Left ventricle myocardium inferior (tissue), 1 donor: Measurements from ENCODE around the gene C1QC. TPM values are rescaled to one million over a fixed set of nuclear protein-coding genes. Genes with fewer than 3 reads are reported as not detected.

Experiments
- DNase-seq: peaks from one replicate; pipeline ENCODE4 v3.0.0-alpha.2; 2020
- H3K27ac ChIP-seq: fragments of 200-600 bp; replicated peaks from 2 replicates; pipeline ENCODE4 v1.8.0; 2021
- H3K27me3 ChIP-seq: fragments of 200-600 bp; 2 replicates; pipeline ENCODE4 v1.8.0; 2021; ENCODE audit warnings: low read depth
- H3K36me3 ChIP-seq: fragments of 200-600 bp; 2 replicates; pipeline ENCODE4 v1.8.0; 2021
- H3K4me1 ChIP-seq: fragments of 200-600 bp; 2 replicates; pipeline ENCODE4 v1.8.0; 2021
- H3K4me3 ChIP-seq: fragments of 200-600 bp; 2 replicates; pipeline ENCODE4 v1.8.0; 2021; ENCODE audit warnings: mild to moderate bottlenecking, moderate library complexity
- H3K9me3 ChIP-seq: fragments of 200-600 bp; replicated peaks from 2 replicates; pipeline ENCODE4 v1.8.0; 2021
- intact Hi-C: fragments of 100-400 bp; cut with micrococcal nuclease; formaldehyde crosslinking; loops from one replicate; pipeline ENCODE4 v1.11.0; 2022
- microRNA-seq: library from miRNA; unstranded; fragments of <30 nt; microRNA quantifications from one replicate; pipeline ENCODE4 v1.2.0, GENCODE V29; 2020
- total RNA-seq: library from RNA; stranded (reverse); fragmentation: NEBNext Ultra II Directional; extraction: Animal tissue kit (Norgen Biotek cat#: 25700); gene quantifications from one replicate; pipeline ENCODE4 v1.2.1, GENCODE V29; 2021
- TF ChIP-seq, protein P1 (sequence below): fragments of 200-600 bp; IDR thresholded peaks from 2 replicates; pipeline ENCODE4 v1.8.0; 2021; ENCODE audit warnings: antibody characterized with exemption, mild to moderate bottlenecking, borderline replicate concordance
- donor health status: DM: no; HTN: yes; CAD: no; lungs with severe emphysema.

The C1QC gene
- total RNA-seq, 1 donor from 2014 or later, result 76.6 TPM

DNA sequence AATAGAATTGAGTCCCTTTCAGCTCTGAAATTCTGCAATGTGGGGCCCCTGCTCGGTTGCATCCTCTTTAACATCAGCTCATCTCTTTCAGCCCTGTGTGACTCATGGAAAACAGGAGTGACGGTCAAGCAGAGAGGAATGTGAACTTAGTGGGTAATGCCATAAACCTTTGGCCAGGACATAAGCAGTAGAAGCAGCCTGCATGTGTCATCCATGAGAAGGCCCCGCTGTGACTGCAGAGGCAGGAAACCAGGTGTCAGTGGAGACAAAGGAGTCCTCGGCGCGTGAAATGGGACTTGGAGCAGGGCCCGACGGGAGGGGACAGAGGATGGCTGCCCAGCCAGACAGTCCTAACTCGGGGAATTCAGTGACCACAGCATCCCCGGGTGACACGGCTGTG is 46.1 kb downstream of the C1QC start:
- DNase-seq, result no peak
- Histone ChIP-seq H3K36me3 (no peaks in the 10 kb centered on the region), H3K4me3 (no peak overlapping the region), H3K4me1 (no peaks in the 10 kb centered on the region), H3K9me3 (no peaks in the 10 kb centered on the region), H3K27me3 (peaks cover 69% of the 10 kb centered on the region), H3K27ac (no peak overlapping the region)
- intact Hi-C loops, result no loop called here
- TF ChIP-seq, protein P1, sequence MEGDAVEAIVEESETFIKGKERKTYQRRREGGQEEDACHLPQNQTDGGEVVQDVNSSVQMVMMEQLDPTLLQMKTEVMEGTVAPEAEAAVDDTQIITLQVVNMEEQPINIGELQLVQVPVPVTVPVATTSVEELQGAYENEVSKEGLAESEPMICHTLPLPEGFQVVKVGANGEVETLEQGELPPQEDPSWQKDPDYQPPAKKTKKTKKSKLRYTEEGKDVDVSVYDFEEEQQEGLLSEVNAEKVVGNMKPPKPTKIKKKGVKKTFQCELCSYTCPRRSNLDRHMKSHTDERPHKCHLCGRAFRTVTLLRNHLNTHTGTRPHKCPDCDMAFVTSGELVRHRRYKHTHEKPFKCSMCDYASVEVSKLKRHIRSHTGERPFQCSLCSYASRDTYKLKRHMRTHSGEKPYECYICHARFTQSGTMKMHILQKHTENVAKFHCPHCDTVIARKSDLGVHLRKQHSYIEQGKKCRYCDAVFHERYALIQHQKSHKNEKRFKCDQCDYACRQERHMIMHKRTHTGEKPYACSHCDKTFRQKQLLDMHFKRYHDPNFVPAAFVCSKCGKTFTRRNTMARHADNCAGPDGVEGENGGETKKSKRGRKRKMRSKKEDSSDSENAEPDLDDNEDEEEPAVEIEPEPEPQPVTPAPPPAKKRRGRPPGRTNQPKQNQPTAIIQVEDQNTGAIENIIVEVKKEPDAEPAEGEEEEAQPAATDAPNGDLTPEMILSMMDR, result no peak

DNA sequence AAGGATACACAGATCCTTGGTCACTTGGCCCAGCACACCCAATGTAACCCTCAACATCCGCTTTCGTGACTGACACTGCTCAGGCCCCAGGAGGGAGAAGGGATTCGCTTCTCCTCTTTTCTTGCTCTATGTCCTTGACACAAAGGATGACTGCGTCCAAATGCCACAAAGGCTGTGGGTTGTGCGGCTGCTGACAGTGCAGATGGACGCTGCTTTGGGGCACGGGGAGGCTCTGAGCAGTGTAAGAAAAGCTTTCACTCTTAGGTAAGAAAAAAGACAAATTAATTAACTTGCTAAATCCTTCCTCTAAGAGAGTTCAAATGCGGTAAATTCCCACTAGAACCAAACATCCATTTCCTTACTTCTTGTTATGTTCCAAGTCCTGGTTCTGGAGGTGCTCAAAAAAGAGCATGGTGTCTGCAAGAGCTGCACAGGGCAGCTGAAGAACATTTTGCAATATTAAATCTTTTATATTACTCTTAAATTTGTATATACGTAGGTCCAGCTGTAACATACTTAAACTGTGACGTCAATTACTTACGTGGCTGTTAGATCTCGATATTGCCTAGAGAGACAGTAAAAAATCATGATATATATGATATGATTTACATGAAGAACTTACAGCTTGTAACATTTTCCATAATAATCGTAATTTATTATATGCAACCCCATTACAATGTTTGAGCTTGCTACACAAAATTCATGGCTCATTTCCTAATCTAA is 47.8 kb downstream of the C1QC start:
- H3K36me3 ChIP-seq, result no peaks in the 10 kb centered on the region
- no peak overlapping the region for H3K27ac ChIP-seq
- peaks cover 67% of the 10 kb centered on the region for H3K27me3 ChIP-seq
- intact Hi-C loops, result no loop called here
- no peaks in the 10 kb centered on the region for H3K4me1 ChIP-seq
- DNase-seq, result no peak
- TF ChIP-seq, protein P1, result no peak
- H3K4me3 ChIP-seq, result no peak overlapping the region
- no peaks in the 10 kb centered on the region for H3K9me3 ChIP-seq

DNA sequence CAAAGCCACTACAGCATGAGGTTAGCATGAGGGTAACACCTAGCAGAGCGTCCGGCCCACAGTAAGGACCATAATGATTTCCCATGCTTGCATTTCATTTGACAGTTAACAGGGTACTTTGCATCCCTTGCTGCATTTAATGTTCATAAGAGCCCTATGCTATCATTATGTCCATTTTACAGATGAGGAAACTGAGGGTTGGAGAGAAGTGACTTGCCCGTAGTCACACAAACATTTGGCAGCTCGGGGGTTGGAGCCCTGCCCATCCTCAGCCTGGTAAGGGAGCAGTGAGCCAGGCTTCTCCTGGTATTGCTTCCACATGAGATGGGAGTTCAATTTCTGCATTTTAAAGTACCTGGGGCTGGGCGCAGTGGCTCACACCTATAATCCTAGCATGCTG is 50.7 kb downstream of the C1QC start:
- Histone ChIP-seq H3K36me3 (no peaks in the 10 kb centered on the region), H3K9me3 (no peaks in the 10 kb centered on the region), H3K4me1 (no peaks in the 10 kb centered on the region), H3K27me3 (peaks cover 44% of the 10 kb centered on the region), H3K27ac (no peak overlapping the region), H3K4me3 (no peak overlapping the region)
- intact Hi-C loops, result no loop called here
- DNase-seq, result no peak
- TF ChIP-seq, protein P1, result no peak

DNA sequence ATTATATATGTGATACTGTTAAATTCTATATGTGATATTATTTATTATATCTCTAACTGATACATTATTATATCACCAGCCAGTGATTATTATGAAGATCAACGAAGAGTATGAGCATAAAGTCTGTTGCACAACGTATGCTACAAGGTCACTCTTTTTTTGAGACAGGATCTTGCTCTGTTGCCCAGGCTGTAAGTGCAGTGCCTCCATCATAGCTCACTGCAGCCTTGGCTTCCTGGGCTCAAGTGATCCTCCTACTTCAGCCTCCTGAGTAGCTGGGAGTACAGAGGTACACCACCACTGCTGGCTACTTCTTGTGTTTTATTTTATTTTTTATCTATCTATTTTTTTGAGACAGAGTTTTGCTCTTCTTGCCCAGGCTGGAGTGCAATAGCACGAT is 53.2 kb downstream of the C1QC start:
- Histone ChIP-seq H3K27me3 (peaks cover 30% of the 10 kb centered on the region), H3K36me3 (no peaks in the 10 kb centered on the region), H3K4me1 (no peaks in the 10 kb centered on the region), H3K27ac (no peak overlapping the region), H3K4me3 (no peak overlapping the region), H3K9me3 (no peaks in the 10 kb centered on the region)
- intact Hi-C loops, result no loop called here
- TF ChIP-seq, protein P1, result no peak
- no peak for DNase-seq

Small RNA genes lying within 50 kb of the gene (microRNA-seq; reads per million reads assigned to microRNA genes)
- gene MIR6127, result not detected

Other genes with a start within 250 kb of the C1QC start
- gene ZBTB40, start 191.8 kb upstream of the C1QC start, total RNA-seq, result 17.9 TPM
- gene EPHA8, start 80.1 kb upstream of the C1QC start, total RNA-seq, result not detected
- 70.1 TPM for gene C1QA, start 7.0 kb upstream of the C1QC start, total RNA-seq
- gene C1QB, start 9.6 kb downstream of the C1QC start, total RNA-seq, result 96.2 TPM
- 2.0 TPM for gene EPHB2, start 67.2 kb downstream of the C1QC start, total RNA-seq